GM12872 (cell line): Measurements from ENCODE around the gene SORCS2.

ENCODE experiments used
- CTCF ChIP-seq: IDR thresholded peaks from 3 replicates; pipeline ENCODE4 v1.5.1; 2011; ENCODE audit warnings: low read depth, mild to moderate bottlenecking, low read length, moderate library complexity; ENCODE audit not compliant: insufficient read depth

Gene SORCS2

GRCh38 chr4:7524843-7525242, 332.5 kb downstream of the SORCS2 start:
- TF ChIP-seq CTCF: no peak

DNA sequence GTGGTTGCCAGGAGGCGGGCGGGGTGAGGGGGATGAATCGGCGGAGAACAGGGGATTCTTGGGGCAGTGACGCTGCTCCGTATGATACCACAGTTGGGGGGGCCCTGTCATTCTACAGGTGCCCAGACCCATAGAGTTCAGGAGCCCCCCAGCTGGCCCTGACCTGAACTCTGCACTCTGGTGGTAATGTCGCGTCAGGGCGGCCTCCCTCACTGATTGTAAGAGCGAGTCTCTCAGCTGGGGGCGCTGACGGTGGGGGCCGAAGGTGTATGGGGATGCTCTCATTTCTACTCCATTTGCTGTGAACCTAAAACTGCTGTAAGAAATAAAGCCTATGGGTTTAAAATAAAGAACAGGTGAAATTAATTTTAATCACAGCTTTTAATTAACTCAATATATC, 334.2 kb downstream of the SORCS2 start:
- no peak for TF ChIP-seq CTCF

GRCh38 chr4:7526929-7527535, 334.7 kb downstream of the SORCS2 start:
- TF ChIP-seq CTCF: no peak

DNA sequence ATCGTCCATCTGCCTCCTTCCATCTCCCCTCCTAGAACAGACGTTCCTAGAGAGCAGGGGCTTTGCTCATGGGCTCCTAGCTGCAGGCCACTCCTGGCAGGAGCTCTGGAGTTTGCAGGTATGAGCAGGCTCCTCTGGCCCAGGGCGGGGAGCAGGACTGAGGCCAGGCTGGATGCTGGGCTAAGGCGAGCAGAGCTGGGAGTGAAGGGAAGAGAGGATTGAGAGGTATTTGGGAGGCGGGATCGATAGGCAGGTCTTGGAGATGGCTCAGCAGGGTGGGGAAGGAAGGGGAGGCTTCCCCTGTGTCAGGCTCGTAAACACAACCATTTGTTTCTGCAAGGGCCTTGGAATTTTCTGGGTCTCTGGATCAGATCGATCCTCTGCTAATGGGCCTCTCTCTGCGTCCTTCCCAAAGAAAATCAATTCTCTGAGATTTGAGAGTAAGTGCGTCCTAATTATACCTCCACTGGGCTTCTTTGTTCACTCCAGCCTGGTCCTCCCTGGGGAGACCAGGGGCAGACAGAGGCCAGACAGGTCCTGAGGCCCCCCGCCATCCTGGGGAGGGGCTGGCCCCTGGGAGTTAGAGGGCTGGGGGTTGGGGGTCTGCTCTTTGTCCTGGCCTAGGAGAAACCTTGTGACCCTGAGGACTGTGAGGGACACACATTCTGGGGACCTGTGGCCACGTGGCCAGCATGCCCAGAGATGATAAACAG, 337.2 kb downstream of the SORCS2 start:
- no peak for TF ChIP-seq CTCF

- no peak for TF ChIP-seq CTCF
Measured at GRCh38 chr4:7530082-7530481, 337.7 kb downstream of the SORCS2 start.

DNA sequence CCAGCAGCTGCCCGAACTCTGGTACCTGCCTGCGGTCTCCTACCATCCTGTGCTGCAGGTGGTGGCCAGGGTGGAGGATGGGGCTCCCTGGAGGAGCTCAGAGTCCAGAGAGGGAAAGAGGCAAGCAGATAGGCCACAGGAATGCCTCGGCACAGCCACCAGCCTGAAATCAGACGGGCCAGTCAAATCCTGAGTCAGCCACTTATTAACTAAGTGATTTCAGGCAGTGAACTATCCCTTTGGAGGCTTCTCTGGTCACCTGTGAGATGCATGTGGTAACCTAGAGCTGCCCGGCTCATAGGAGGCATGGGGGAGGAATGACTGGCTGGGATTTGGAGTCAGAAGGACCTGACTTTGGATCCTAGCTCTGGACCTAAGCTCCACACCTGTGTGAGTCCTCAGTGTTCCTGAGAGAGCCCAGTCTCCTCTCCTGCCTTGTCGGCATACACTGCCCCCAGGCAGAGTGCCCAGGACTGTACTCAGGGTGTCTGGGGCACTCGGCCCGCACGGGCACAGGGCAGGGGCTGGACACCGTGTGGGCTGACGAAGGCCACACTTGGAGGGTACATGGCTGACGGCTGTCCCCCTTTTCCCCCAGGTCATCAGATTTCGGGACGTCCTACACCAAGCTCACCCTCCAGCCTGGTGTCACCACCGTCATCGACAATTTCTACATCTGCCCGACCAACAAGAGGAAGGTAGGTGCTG, 338.7 kb downstream of the SORCS2 start:
- TF ChIP-seq CTCF: no peak

DNA sequence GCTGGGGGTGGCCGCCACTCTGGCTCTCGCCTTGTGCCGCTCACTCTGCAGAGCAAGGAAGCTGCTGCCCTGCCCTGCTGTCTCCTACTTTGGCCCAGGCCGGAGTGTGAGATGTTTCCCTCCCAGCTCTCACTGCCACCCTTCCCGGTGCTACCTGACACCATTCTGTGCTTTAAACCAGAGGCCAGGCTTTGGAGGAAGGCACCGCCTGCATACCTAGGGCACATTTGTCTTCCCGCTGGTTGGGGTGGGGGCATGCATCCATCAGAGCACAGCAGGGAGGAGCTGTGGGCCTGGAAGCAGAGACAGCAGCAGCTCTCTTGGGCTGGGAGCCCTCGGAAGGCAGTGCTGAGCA, 339.3 kb downstream of the SORCS2 start:
- no peak for TF ChIP-seq CTCF
